PC-3 (cell line): Measurements from ENCODE around the gene TMEM202.

Experiments used
- CTCF ChIP-seq: fragments of 300-600 bp; sonication (generic); conservative IDR thresholded peaks from 2 replicates; pipeline ENCODE4 v1.5.1; 2017; ENCODE audit warnings: antibody characterized with exemption, low read depth, mild to moderate bottlenecking, low read length
- EZH2phosphoT487 ChIP-seq: fragments of 300-600 bp; sonication (generic); IDR thresholded peaks from 2 replicates; pipeline ENCODE4 v1.6.1; 2018; ENCODE audit warnings: mild to moderate bottlenecking, antibody characterized with exemption, low read length, borderline replicate concordance

GRCh38 chr15:72411111-72411510 is 13.0 kb downstream of the TMEM202 start:
- TF ChIP-seq CTCF (no peak), EZH2phosphoT487 (no peak)
